NCI-H2227 (cell line): Measurements from ENCODE around the gene GRIK3.

Experiments used
- DNase-seq: peaks from one replicate; lab custom pipeline; 2025; ENCODE audit not compliant: unreplicated experiment; lab: John Stamatoyannopoulos, UW

Gene GRIK3

GRCh38 chr1:36859926-36860325, 174.4 kb downstream of the GRIK3 start:
- no peak for DNase-seq

- DNase-seq: no peak
Observed at GRCh38 chr1:36858981-36859380, 175.3 kb downstream of the GRIK3 start.

- DNase-seq: no peak
Observed at GRCh38 chr1:36858553-36858952, 175.8 kb downstream of the GRIK3 start.

- no peak for DNase-seq
Observed at GRCh38 chr1:36857754-36858153, 176.6 kb downstream of the GRIK3 start.

GRCh38 chr1:36855699-36856494, 178.4 kb downstream of the GRIK3 start:
- DNase-seq: peak; percentile 39

GRCh38 chr1:36853638-36854037, 180.7 kb downstream of the GRIK3 start:
- DNase-seq: no peak

GRCh38 chr1:36852586-36852985, 181.7 kb downstream of the GRIK3 start:
- no peak for DNase-seq

- DNase-seq: no peak
Observed at GRCh38 chr1:36851595-36851994, 182.7 kb downstream of the GRIK3 start.

GRCh38 chr1:36851087-36851486, 183.2 kb downstream of the GRIK3 start:
- DNase-seq: peak; percentile 47

GRCh38 chr1:36849956-36850355, 184.4 kb downstream of the GRIK3 start:
- DNase-seq: no peak

- no peak for DNase-seq
Observed at GRCh38 chr1:36847761-36848160, 186.6 kb downstream of the GRIK3 start.

GRCh38 chr1:36847186-36847585, 187.1 kb downstream of the GRIK3 start:
- no peak for DNase-seq

- DNase-seq: peak; percentile 67
Observed at GRCh38 chr1:36846357-36846756, 188.0 kb downstream of the GRIK3 start.

GRCh38 chr1:36845802-36846201, 188.5 kb downstream of the GRIK3 start:
- DNase-seq: no peak

- DNase-seq: no peak
Observed at GRCh38 chr1:36844917-36845316, 189.4 kb downstream of the GRIK3 start.

- no peak for DNase-seq
Observed at GRCh38 chr1:36843906-36844610, 190.3 kb downstream of the GRIK3 start.

GRCh38 chr1:36843027-36843426, 191.3 kb downstream of the GRIK3 start:
- DNase-seq: no peak

GRCh38 chr1:36842448-36842847, 191.9 kb downstream of the GRIK3 start:
- DNase-seq: no peak

GRCh38 chr1:36839485-36839884, 194.8 kb downstream of the GRIK3 start:
- DNase-seq: no peak

- no peak for DNase-seq
Observed at GRCh38 chr1:36838888-36839287, 195.4 kb downstream of the GRIK3 start.

GRCh38 chr1:36836916-36837315, 197.4 kb downstream of the GRIK3 start:
- no peak for DNase-seq

GRCh38 chr1:36836196-36836883, 198.0 kb downstream of the GRIK3 start:
- DNase-seq: no peak
